IMR-90 (cell line): ENCODE results near the gene MECP2. TPM values are rescaled to one million over a fixed set of nuclear protein-coding genes. Genes with fewer than 3 reads are reported as not detected.

Experiments
- ATAC-seq: fragments of 200-7000 bp; cut with Tn5 transposase; 2 replicates; pipeline ENCODE4 v1.9.1; 2020; ENCODE audit warnings: low read depth, mild to moderate bottlenecking, moderate library complexity
- BruUV-seq: library from RNA; stranded (reverse); fragments of 400-500 nt; replicated peaks from 2 replicates; lab custom pipeline; 2021; lab: Mats Ljungman, UMichigan
- CTCF ChIA-PET: fragments of 300-600 bp; formaldehyde crosslinking; extraction: SDS; loops from one replicate; lab custom pipeline; 2021; ENCODE audit warnings: antibody characterized with exemption; lab: Yijun Ruan, JAX
- POLR2A ChIA-PET: fragments of 300-600 bp; sonication (Branson Sonifier 250); formaldehyde crosslinking; loops from one replicate; lab custom pipeline; 2022; ENCODE audit warnings: antibody characterized with exemption; ENCODE audit not compliant: unreplicated experiment; lab: Charles Lee
- DNase-seq: peaks from one replicate; pipeline ENCODE4 v3.0.0; 2013
- H2AFZ ChIP-seq: replicated peaks from 2 replicates; pipeline ENCODE3; 2013; ENCODE audit warnings: low read length, mild to moderate bottlenecking; ENCODE audit not compliant: poor library complexity
- H2AK5ac ChIP-seq: 2 replicates; pipeline ENCODE4 v1.6.1; 2013; ENCODE audit warnings: low read depth, low read length, inconsistent platforms
- H2AK9ac ChIP-seq: replicated peaks from 2 replicates; pipeline ENCODE3; 2013; ENCODE audit warnings: mild to moderate bottlenecking, low read depth, low read length, moderate library complexity; ENCODE audit not compliant: poor library complexity
- H2BK120ac ChIP-seq: 2 replicates; pipeline ENCODE4 v1.6.1; 2013; ENCODE audit warnings: low read depth, low read length, inconsistent platforms
- H2BK15ac ChIP-seq: 3 replicates; pipeline ENCODE4 v1.6.1; 2013; ENCODE audit warnings: low read depth, low read length, inconsistent platforms
- H2BK20ac ChIP-seq: 2 replicates; pipeline ENCODE4 v1.6.1; 2013; ENCODE audit warnings: low read depth, mild to moderate bottlenecking, inconsistent platforms, low read length, moderate library complexity
- H2BK5ac ChIP-seq: 2 replicates; pipeline ENCODE4 v1.6.1; 2013; ENCODE audit warnings: mild to moderate bottlenecking, low read depth, low read length, inconsistent platforms; ENCODE audit not compliant: poor library complexity, severe bottlenecking
- H3K14ac ChIP-seq: replicated peaks from 2 replicates; pipeline ENCODE4 v1.6.1; 2013; ENCODE audit warnings: low read depth, low read length, inconsistent platforms
- H3K18ac ChIP-seq: 2 replicates; pipeline ENCODE4 v1.6.1; 2013; ENCODE audit warnings: low read depth, low read length, control low read depth
- H3K23ac ChIP-seq: 2 replicates; pipeline ENCODE4 v1.6.1; 2013; ENCODE audit warnings: low read depth, low read length, inconsistent platforms
- H3K27ac ChIP-seq: 2 replicates; pipeline ENCODE4 v1.5.1; 2013; ENCODE audit warnings: mild to moderate bottlenecking, control low read depth, low read length; ENCODE audit not compliant: insufficient read depth
- H3K27me3 ChIP-seq: 2 replicates; pipeline ENCODE4 v1.6.1; 2013; ENCODE audit warnings: low read length; ENCODE audit not compliant: control insufficient read depth, insufficient read depth
- H3K36me3 ChIP-seq: 2 replicates; pipeline ENCODE4 v1.6.1; 2013; ENCODE audit warnings: low read length, mixed read lengths; ENCODE audit not compliant: control insufficient read depth, insufficient read depth
- H3K4ac ChIP-seq: 2 replicates; pipeline ENCODE4 v1.6.1; 2013; ENCODE audit warnings: low read depth, low read length, inconsistent platforms
- H3K4me1 ChIP-seq: 2 replicates; pipeline ENCODE4 v1.6.1; 2013; ENCODE audit warnings: low read length, mixed read lengths; ENCODE audit not compliant: control insufficient read depth, insufficient read depth
- H3K4me2 ChIP-seq: 2 replicates; pipeline ENCODE4 v1.6.1; 2013; ENCODE audit warnings: low read depth, mild to moderate bottlenecking, control low read depth, low read length, moderate library complexity
- H3K4me3 ChIP-seq: 2 replicates; pipeline ENCODE4 v1.5.1; 2013; ENCODE audit warnings: low read depth, mild to moderate bottlenecking, control low read depth, low read length, moderate library complexity; ENCODE audit not compliant: insufficient read depth
- H3K56ac ChIP-seq: 2 replicates; pipeline ENCODE4 v1.6.1; 2013; ENCODE audit warnings: low read length, inconsistent platforms; ENCODE audit not compliant: insufficient read depth; ENCODE audit errors: extremely low read depth
- H3K79me1 ChIP-seq, 2 experiments: 2 replicates each; pipeline ENCODE4 v1.6.1; 2013; ENCODE audit warnings: low read length in 2 of 2, inconsistent platforms in 1 of 2, low read depth in 1 of 2
- H3K9ac ChIP-seq: 2 replicates; pipeline ENCODE4 v1.6.1; 2013; ENCODE audit warnings: low read depth, low read length, control low read depth
- H3K9me1 ChIP-seq: 2 replicates; pipeline ENCODE4 v1.6.1; 2013; ENCODE audit warnings: low read length, inconsistent platforms; ENCODE audit not compliant: insufficient read depth
- H3K9me3 ChIP-seq: 2 replicates; pipeline ENCODE4 v1.6.1; 2013; ENCODE audit warnings: low read length; ENCODE audit not compliant: control insufficient read depth, insufficient read depth
- H4K20me1 ChIP-seq: 2 replicates; pipeline ENCODE4 v1.6.1; 2013; ENCODE audit warnings: low read length, inconsistent platforms; ENCODE audit not compliant: insufficient read depth
- H4K5ac ChIP-seq: 2 replicates; pipeline ENCODE4 v1.6.1; 2013; ENCODE audit warnings: mild to moderate bottlenecking, low read depth, low read length, control low read depth
- H4K8ac ChIP-seq, 2 experiments: 2 replicates each; pipeline ENCODE4 v1.6.1; 2013; ENCODE audit warnings: low read depth in 2 of 2, low read length in 2 of 2, control low read depth in 1 of 2, inconsistent platforms in 1 of 2
- H4K91ac ChIP-seq: 2 replicates; pipeline ENCODE4 v1.6.1; 2013; ENCODE audit warnings: low read depth, low read length, inconsistent platforms; ENCODE audit not compliant: insufficient read depth
- MAZ ChIP-seq: IDR thresholded peaks from 2 replicates; pipeline ENCODE4 v1.6.1; 2012; ENCODE audit warnings: low read depth, mild to moderate bottlenecking, low read length, improper control_type of control experiment, moderate library complexity, borderline replicate concordance
- RFX5 ChIP-seq: IDR thresholded peaks from 2 replicates; pipeline ENCODE4 v1.8.0; 2012; ENCODE audit warnings: low read depth, mild to moderate bottlenecking, low read length, moderate library complexity
- whole genome bisulfite sequencing, 2 experiments: methylation state at CpG; one replicate each; pipeline versions ENCODE4 v1.1.5 to v1.1.7; 2013; ENCODE audit warnings: missing lambda C conversion rate in 2 of 2; ENCODE audit not compliant: insufficient read length in 1 of 2; ENCODE audit errors: extremely low coverage in 2 of 2; 5-methylcytosine and 5-hydroxymethylcytosine counted together
- dilution Hi-C: fragments of 300-500 bp; cut with HindIII; formaldehyde crosslinking; loops from one replicate; pipeline ENCODE4 v1.14.3; 2018; ENCODE audit warnings: low sequenced_read_pairs; ENCODE audit not compliant: unreplicated experiment
- in situ Hi-C: fragments of 300-500 bp; cut with MboI; formaldehyde crosslinking; loops from 3 replicates; pipeline ENCODE4 v1.14.3; 2019; ENCODE audit warnings: low sequenced_read_pairs, inconsistent platforms, mixed read lengths
- intact Hi-C: fragments of 100-400 bp; cut with micrococcal nuclease; formaldehyde crosslinking; loops from 2 replicates; pipeline ENCODE4 v1.10.0; 2022
- polyA plus RNA-seq, 3 experiments: library from polyadenylated mRNA; depleted of rRNA; stranded (reverse); fragments of >200 nt; gene quantifications; 2 replicates each; pipeline ENCODE4 v1.2.3, GENCODE V29; 2012; ENCODE audit warnings: low replicate concordance in 1 of 3
- total RNA-seq: library from RNA; depleted of rRNA; stranded (reverse); fragments of >200 nt; gene quantifications from 2 replicates; pipeline ENCODE4 v1.2.3, GENCODE V29; 2012
- TF ChIP-seq, protein P1 (sequence below): fragments of 150-350 bp; IDR thresholded peaks from 2 replicates; pipeline ENCODE4 v1.6.1; 2017; ENCODE audit warnings: mild to moderate bottlenecking, antibody characterized with exemption, low read length, low read depth

Gene MECP2
- total and polyA plus RNA-seq, 2 of the 4 experiments (the other 2 are of a cell fraction) = 8.4 to 10.1 TPM

DNA sequence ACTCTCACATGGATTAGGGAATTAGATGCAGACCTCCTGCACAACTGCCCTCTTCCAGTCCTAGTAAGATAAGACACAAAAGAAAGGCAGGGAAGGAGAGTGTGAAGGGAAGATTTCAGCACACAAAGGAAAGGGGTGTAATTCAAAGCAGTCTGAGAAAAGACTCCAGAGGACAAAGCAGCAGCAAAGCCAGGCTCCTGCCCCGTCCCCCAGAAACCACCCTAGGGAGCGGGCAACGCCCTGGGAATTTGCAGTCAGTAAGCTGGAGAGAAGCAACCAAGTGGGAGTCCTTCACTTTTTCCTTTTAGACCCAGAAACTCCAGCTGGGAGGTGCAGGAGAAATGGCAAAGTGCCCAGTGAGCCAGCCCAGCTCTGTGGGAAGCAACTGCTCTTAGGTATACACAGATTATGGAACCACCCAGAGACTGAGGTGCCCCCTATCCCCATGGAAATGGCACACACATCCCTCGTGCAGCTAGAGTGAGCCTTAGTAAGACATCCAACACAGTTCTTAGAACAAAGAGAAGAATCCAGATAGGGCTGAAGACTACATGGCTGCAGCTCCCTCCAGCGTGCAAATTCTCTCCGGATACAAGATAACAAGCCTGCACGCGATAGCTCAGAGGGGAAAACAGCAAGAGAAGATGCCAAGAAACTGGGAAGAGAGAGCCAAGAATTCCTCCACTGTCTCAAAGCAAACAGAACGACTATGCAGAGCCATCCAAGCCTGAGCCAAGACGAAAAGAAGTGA, 51.3 kb downstream of the MECP2 start (continued):
- TF ChIP-seq, protein P1, sequence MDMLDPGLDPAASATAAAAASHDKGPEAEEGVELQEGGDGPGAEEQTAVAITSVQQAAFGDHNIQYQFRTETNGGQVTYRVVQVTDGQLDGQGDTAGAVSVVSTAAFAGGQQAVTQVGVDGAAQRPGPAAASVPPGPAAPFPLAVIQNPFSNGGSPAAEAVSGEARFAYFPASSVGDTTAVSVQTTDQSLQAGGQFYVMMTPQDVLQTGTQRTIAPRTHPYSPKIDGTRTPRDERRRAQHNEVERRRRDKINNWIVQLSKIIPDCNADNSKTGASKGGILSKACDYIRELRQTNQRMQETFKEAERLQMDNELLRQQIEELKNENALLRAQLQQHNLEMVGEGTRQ = no peak

DNA sequence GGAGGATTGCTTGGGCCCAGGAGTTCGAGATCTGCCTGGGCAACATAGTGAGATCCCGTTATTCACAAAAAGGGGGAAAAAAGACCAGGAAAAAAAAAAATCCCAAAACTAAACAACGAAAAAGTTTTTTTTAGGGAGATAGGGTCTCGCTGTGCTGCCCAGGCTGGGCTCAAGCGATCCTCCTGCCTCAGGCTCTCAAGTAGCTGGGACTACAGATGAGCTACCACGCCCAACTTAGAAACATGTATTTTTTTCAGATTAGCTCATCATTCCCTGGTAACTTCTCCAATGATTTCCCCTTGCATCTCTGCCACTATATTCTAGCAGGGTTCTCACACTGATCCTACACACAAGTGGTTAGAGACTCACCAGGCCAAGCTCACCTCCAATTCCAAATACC, 53.4 kb downstream of the MECP2 start:
- H2BK15ac ChIP-seq = no peak overlapping the region
- TF ChIP-seq MAZ = no peak
- TF ChIP-seq RFX5 = no peak
- TF ChIP-seq, protein P1 = no peak
- no peak overlapping the region for H3K18ac ChIP-seq
- H3K23ac ChIP-seq = no peak overlapping the region
- no peak overlapping the region for H3K14ac ChIP-seq
- H3K56ac ChIP-seq = no peak overlapping the region
- DNase-seq (no peak), ATAC-seq (no peak)
- H3K4me3 ChIP-seq = no peak overlapping the region
- no CpG with 5 or more reads among the region's 6 CpGs for WGBS, 2 experiments
- no peak overlapping the region for H4K8ac ChIP-seq
- CTCF ChIA-PET = no interaction called here
- H3K4me2 ChIP-seq = no peak overlapping the region
- H2AK9ac ChIP-seq = no peak overlapping the region
- intact Hi-C loops (no loop called here), dilution Hi-C loops (no loop called here), in situ Hi-C loops (no loop called here)
- peaks cover 21% of the 10 kb centered on the region for H3K4me1 ChIP-seq
- no peaks in the 10 kb centered on the region for H3K27me3 ChIP-seq
- no peak overlapping the region for H3K4ac ChIP-seq
- H2BK5ac ChIP-seq = no peak overlapping the region
- H4K5ac ChIP-seq = no peak overlapping the region
- H4K91ac ChIP-seq = no peak overlapping the region
- BruUV-seq = no TSS peak
- H2BK120ac ChIP-seq = no peak overlapping the region
- no peak overlapping the region for H3K9ac ChIP-seq
- no peak overlapping the region for H2AFZ ChIP-seq
- H3K36me3 ChIP-seq = no peaks in the 10 kb centered on the region; the same call in 1 of the 2 replicates
- H4K20me1 ChIP-seq = peaks cover 33% of the 10 kb centered on the region
- POLR2A ChIA-PET = no interaction called here
- H3K9me1 ChIP-seq = peaks cover 15% of the 10 kb centered on the region
- no peak overlapping the region for H2BK20ac ChIP-seq
- H3K79me1 ChIP-seq = peaks cover 6 to 58% of the 10 kb centered on the region in 2 experiments; a peak in 3 of 4 replicates
- H3K9me3 ChIP-seq = no peaks in the 10 kb centered on the region
- H2AK5ac ChIP-seq = peak overlapping the region; percentile 26; the same call in 1 of the 2 replicates
- H3K27ac ChIP-seq = no peak overlapping the region
